Skin epidermis (tissue), 12 donors: ENCODE data around the gene PPP1R9A.

Experiments
- H3K27ac ChIP-seq, 21 experiments: fragments of 200-600 bp; sonication (generic) in 11 of 21; one replicate each; pipeline ENCODE4 v1.5.0; 2020; ENCODE audit warnings: mild to moderate bottlenecking in 3 of 21, inconsistent platforms in 2 of 21, moderate library complexity in 2 of 21
- H3K4me3 ChIP-seq, 7 experiments: fragments of 200-600 bp; sonication (generic) in 2 of 7; one replicate each; pipeline ENCODE4 v1.5.0; 2020; ENCODE audit warnings: inconsistent platforms in 2 of 7, mild to moderate bottlenecking in 2 of 7, moderate library complexity in 1 of 7

The PPP1R9A gene

GRCh38 chr7:95011995-95012394 is 104.6 kb downstream of the PPP1R9A start:
- Histone ChIP-seq H3K4me3 (no peak overlapping the region), H3K27ac (no peak overlapping the region)

- no peak overlapping the region for H3K27ac ChIP-seq
- no peak overlapping the region for H3K4me3 ChIP-seq
Observed at GRCh38 chr7:95018021-95018420, 110.6 kb downstream of the PPP1R9A start.

- H3K27ac ChIP-seq = no peak overlapping the region
- H3K4me3 ChIP-seq = no peak overlapping the region
Observed at GRCh38 chr7:95026018-95026417, 118.6 kb downstream of the PPP1R9A start.

GRCh38 chr7:95026421-95027072 is 119.2 kb downstream of the PPP1R9A start:
- H3K27ac ChIP-seq = no peak overlapping the region
- no peak overlapping the region for H3K4me3 ChIP-seq

- Histone ChIP-seq H3K4me3 (no peak overlapping the region), H3K27ac (no peak overlapping the region)
Observed at GRCh38 chr7:95027234-95027872, 120.0 kb downstream of the PPP1R9A start.

GRCh38 chr7:95028683-95029082 is 121.3 kb downstream of the PPP1R9A start:
- H3K27ac ChIP-seq = no peak overlapping the region

GRCh38 chr7:95035295-95035694 is 127.9 kb downstream of the PPP1R9A start:
- Histone ChIP-seq H3K4me3 (no peak overlapping the region), H3K27ac (no peak overlapping the region)

More at GRCh38 chr7:95028683-95029082, 121.3 kb downstream of the PPP1R9A start:
- no peak overlapping the region for H3K4me3 ChIP-seq

- Histone ChIP-seq H3K4me3 (no peak overlapping the region), H3K27ac (no peak overlapping the region)
Observed at GRCh38 chr7:95041031-95041430, 133.6 kb downstream of the PPP1R9A start.

GRCh38 chr7:95045236-95045923 is 138.0 kb downstream of the PPP1R9A start:
- Histone ChIP-seq H3K27ac (no peak overlapping the region), H3K4me3 (no peak overlapping the region)

- H3K4me3 ChIP-seq = no peak overlapping the region
- no peak overlapping the region for H3K27ac ChIP-seq
Observed at GRCh38 chr7:95046494-95047240, 139.3 kb downstream of the PPP1R9A start.

- Histone ChIP-seq H3K27ac (no peak overlapping the region), H3K4me3 (no peak overlapping the region)
Observed at GRCh38 chr7:95047291-95047690, 139.9 kb downstream of the PPP1R9A start.

GRCh38 chr7:95052566-95053094 is 145.2 kb downstream of the PPP1R9A start:
- Histone ChIP-seq H3K4me3 (no peak overlapping the region), H3K27ac (no peak overlapping the region)

- Histone ChIP-seq H3K4me3 (no peak overlapping the region), H3K27ac (no peak overlapping the region)
Observed at GRCh38 chr7:95054386-95054785, 147.0 kb downstream of the PPP1R9A start.

- Histone ChIP-seq H3K4me3 (no peak overlapping the region), H3K27ac (no peak overlapping the region)
Observed at GRCh38 chr7:95055295-95055694, 147.9 kb downstream of the PPP1R9A start.

GRCh38 chr7:95056107-95056739 is 148.8 kb downstream of the PPP1R9A start:
- Histone ChIP-seq H3K4me3 (no peak overlapping the region), H3K27ac (no peak overlapping the region)

- H3K27ac ChIP-seq = no peak overlapping the region
- no peak overlapping the region for H3K4me3 ChIP-seq
Observed at GRCh38 chr7:95056901-95057300, 149.5 kb downstream of the PPP1R9A start.

GRCh38 chr7:95059842-95060313 is 152.5 kb downstream of the PPP1R9A start:
- Histone ChIP-seq H3K4me3 (no peak overlapping the region), H3K27ac (no peak overlapping the region)

- no peak overlapping the region for H3K27ac ChIP-seq
- H3K4me3 ChIP-seq = no peak overlapping the region
Observed at GRCh38 chr7:95062901-95063300, 155.5 kb downstream of the PPP1R9A start.

GRCh38 chr7:95066737-95067530 is 159.5 kb downstream of the PPP1R9A start:
- no peak overlapping the region for H3K27ac ChIP-seq
- no peak overlapping the region for H3K4me3 ChIP-seq
